Measurements from ENCODE around the gene CNOT4. TPM values are rescaled to one million over a fixed set of nuclear protein-coding genes. Genes with fewer than 3 reads are reported as not detected.

CNOT4 gene
- total RNA-seq, 1 experiment from 2014 or later = 25.8 TPM

- Histone ChIP-seq H3K27ac (no peak overlapping the region), H3K79me2 (ENCODE audit: low read depth) (no peaks in the 10 kb centered on the region), H4K20me1 (ENCODE audit: insufficient read depth) (no peaks in the 10 kb centered on the region; the same call in none of the 2 replicates), H3K9me2 (ENCODE audit: insufficient read depth) (no peaks in the 10 kb centered on the region), H3K27me3 (ENCODE audit: insufficient read depth, low read depth) (no peaks in the 10 kb centered on the region), H3K4me3 (no peak overlapping the region), H3F3A (ENCODE audit: insufficient read depth, low read depth) (peaks cover 3% of the 10 kb centered on the region; the same call in 1 of the 2 replicates), H3K4me2 (no peak overlapping the region), H2AFZ (no peak overlapping the region), H3K36me3 (ENCODE audit: low read depth) (0 out of 2 replicates have a peak, but pooled peaks cover 5% of the 10 kb centered on the region), H3K4me1 (replicated peaks; ENCODE audit: insufficient read depth) (no peaks in the 10 kb centered on the region; the same call in 1 of the 2 replicates), H3K9me3 (ENCODE audit: insufficient read depth, low read depth) (no peaks in the 10 kb centered on the region)
- ChIA-PET CTCF (no interaction called here), POLR2A (ENCODE audit: unreplicated experiment) (no interaction called here)
- no TSS peak for BruUV-seq (replicated peaks)
- no peak for TF ChIP-seq EZH2 (IDR thresholded peaks at IDR 0.05; ENCODE audit: low read depth)
- TF ChIP-seq CTCF (conservative IDR thresholded peaks at IDR 0.05) = no peak
- DNase-seq = no peak
- intact Hi-C loops (cut with micrococcal nuclease; ENCODE audit: unreplicated experiment) = no loop called here
These were observed 103.0 kb downstream of the CNOT4 start for GRCh38 chr7:135406918-135407317.

- Histone ChIP-seq H3K36me3 (ENCODE audit: low read depth) (0 out of 2 replicates have a peak, but pooled peaks cover 5% of the 10 kb centered on the region), H3K4me3 (no peak overlapping the region), H3K9me2 (ENCODE audit: insufficient read depth) (no peaks in the 10 kb centered on the region), H3K27me3 (ENCODE audit: insufficient read depth, low read depth) (no peaks in the 10 kb centered on the region), H3K27ac (no peak overlapping the region), H4K20me1 (ENCODE audit: insufficient read depth) (no peaks in the 10 kb centered on the region; the same call in none of the 2 replicates), H3K4me1 (replicated peaks; ENCODE audit: insufficient read depth) (no peaks in the 10 kb centered on the region; the same call in 1 of the 2 replicates), H3K9me3 (ENCODE audit: insufficient read depth, low read depth) (no peaks in the 10 kb centered on the region), H3K79me2 (ENCODE audit: low read depth) (no peaks in the 10 kb centered on the region), H3K4me2 (no peak overlapping the region), H2AFZ (no peak overlapping the region), H3F3A (ENCODE audit: insufficient read depth, low read depth) (0 out of 2 replicates have a peak, but pooled peaks cover 3% of the 10 kb centered on the region)
- ChIA-PET CTCF (no interaction called here), POLR2A (ENCODE audit: unreplicated experiment) (no interaction called here)
- TF ChIP-seq EZH2 (IDR thresholded peaks at IDR 0.05; ENCODE audit: low read depth) (no peak), CTCF (conservative IDR thresholded peaks at IDR 0.05) (no peak)
- BruUV-seq (replicated peaks) = no TSS peak
- no peak for DNase-seq
- intact Hi-C loops (cut with micrococcal nuclease; ENCODE audit: unreplicated experiment) = no loop called here
These were observed 103.9 kb downstream of the CNOT4 start for GRCh38 chr7:135405969-135406368.

- no peak overlapping the region for H2AFZ ChIP-seq
- H4K20me1 ChIP-seq (ENCODE audit: insufficient read depth) = no peaks in the 10 kb centered on the region; the same call in 1 of the 2 replicates
- H3K4me1 ChIP-seq (replicated peaks; ENCODE audit: insufficient read depth) = no peaks in the 10 kb centered on the region
- 0 out of 2 replicates have a peak, but pooled peaks cover 5% of the 10 kb centered on the region for H3K36me3 ChIP-seq (ENCODE audit: low read depth)
- no peak for TF ChIP-seq EZH2 (IDR thresholded peaks at IDR 0.05; ENCODE audit: low read depth)
- no peak for TF ChIP-seq CTCF (conservative IDR thresholded peaks at IDR 0.05)
- H3K27me3 ChIP-seq (ENCODE audit: insufficient read depth, low read depth) = no peaks in the 10 kb centered on the region
- intact Hi-C loops (cut with micrococcal nuclease; ENCODE audit: unreplicated experiment) = no loop called here
- H3F3A ChIP-seq (ENCODE audit: insufficient read depth, low read depth) = 0 out of 2 replicates have a peak, but pooled peaks cover 4% of the 10 kb centered on the region
- H3K27ac ChIP-seq = no peak overlapping the region
- ChIA-PET CTCF (no interaction called here), POLR2A (ENCODE audit: unreplicated experiment) (interaction anchor here (0.6 kb wide), 1 partner anchor 17 kb away, joined by 8 read pairs; no protein-coding TSS in a partner anchor)
- H3K79me2 ChIP-seq (ENCODE audit: low read depth) = no peaks in the 10 kb centered on the region
- BruUV-seq (replicated peaks) = no TSS peak
- H3K4me2 ChIP-seq = no peak overlapping the region
- DNase-seq = no peak
- no peaks in the 10 kb centered on the region for H3K9me2 ChIP-seq (ENCODE audit: insufficient read depth)
- no peak overlapping the region for H3K4me3 ChIP-seq
- no peaks in the 10 kb centered on the region for H3K9me3 ChIP-seq (ENCODE audit: insufficient read depth, low read depth)
These were observed 106.6 kb downstream of the CNOT4 start for GRCh38 chr7:135403302-135403701.

Measured in PC-9 (cell line).